TTC549 (cell line): Measurements from ENCODE around the gene PIEZO1.
"Not testable (repeated sequence)": the region's sequence is repeated elsewhere in the genome, so short reads cannot be mapped to it uniquely, and the experiment has no call there.

Experiments
- FAIRE-seq: peaks from 2 replicates; lab custom pipeline; 2012; peaks lifted over from hg19 to GRCh38; lab: Jason Lieb, UNC

Gene PIEZO1

GRCh38 chr16:88686439-88687253, 98.4 kb downstream of the PIEZO1 start, which contains the start of gene SNAI3:
SNAI3 (minus strand) TSS chr16:88686507; CDS start chr16:88686406, 101 bp downstream.
- FAIRE-seq = no peak

GRCh38 chr16:88686062-88686438, 99.0 kb downstream of the PIEZO1 start:
- FAIRE-seq = no peak

- no peak for FAIRE-seq
Measured at GRCh38 chr16:88685156-88686061, 99.6 kb downstream of the PIEZO1 start.

GRCh38 chr16:88684569-88685155, 100.4 kb downstream of the PIEZO1 start:
- no peak for FAIRE-seq

- no peak for FAIRE-seq
Measured at GRCh38 chr16:88681709-88682451, 103.1 kb downstream of the PIEZO1 start.

- FAIRE-seq = no peak
Measured at GRCh38 chr16:88681084-88681680, 103.8 kb downstream of the PIEZO1 start.

- no peak for FAIRE-seq
Measured at GRCh38 chr16:88680554-88681083, 104.4 kb downstream of the PIEZO1 start.

- FAIRE-seq = no peak
Measured at GRCh38 chr16:88678224-88678979, 106.6 kb downstream of the PIEZO1 start.

- FAIRE-seq = no peak
Measured at GRCh38 chr16:88677721-88678120, 107.3 kb downstream of the PIEZO1 start.

- no peak for FAIRE-seq
Measured at GRCh38 chr16:88676502-88677242, 108.3 kb downstream of the PIEZO1 start.

GRCh38 chr16:88673716-88674379, 111.2 kb downstream of the PIEZO1 start:
- no peak for FAIRE-seq

GRCh38 chr16:88672776-88673175, 112.2 kb downstream of the PIEZO1 start:
- no peak for FAIRE-seq

- no peak for FAIRE-seq
Measured at GRCh38 chr16:88671806-88672205, 113.2 kb downstream of the PIEZO1 start.

GRCh38 chr16:88669980-88670379, 115.0 kb downstream of the PIEZO1 start:
- no peak for FAIRE-seq

GRCh38 chr16:88669493-88669892, 115.5 kb downstream of the PIEZO1 start:
- not testable (repeated sequence) for FAIRE-seq

GRCh38 chr16:88667461-88667860, 117.6 kb downstream of the PIEZO1 start:
- no peak for FAIRE-seq

GRCh38 chr16:88665570-88665969, 119.5 kb downstream of the PIEZO1 start:
- no peak for FAIRE-seq
